HEK293 (cell line): ENCODE measurements around the gene TACC2.

Source experiments
- GLIS1 ChIP-seq: fragments of 450-650 bp; formaldehyde crosslinking; IDR thresholded peaks from 2 replicates; pipeline ENCODE4 v1.5.1; 2016; ENCODE audit warnings: missing biosample characterization, missing genetic modification characterization
- HOXC10 ChIP-seq: sonication (generic); formaldehyde crosslinking; IDR thresholded peaks from 2 replicates; pipeline ENCODE4 v1.8.1; 2023; ENCODE audit warnings: mild to moderate bottlenecking, missing genetic modification reagents
- KLF7 ChIP-seq: fragments of 450-650 bp; formaldehyde crosslinking; IDR thresholded peaks from 2 replicates; pipeline ENCODE4 v1.5.1; 2016; ENCODE audit warnings: missing biosample characterization, missing genetic modification characterization, borderline replicate concordance
- OSR2 ChIP-seq: fragments of 450-650 bp; formaldehyde crosslinking; IDR thresholded peaks from 2 replicates; pipeline ENCODE4 v1.5.1; 2016; ENCODE audit warnings: missing biosample characterization, missing genetic modification characterization
- OVOL3 ChIP-seq: fragments of 450-650 bp; formaldehyde crosslinking; IDR thresholded peaks from 2 replicates; pipeline ENCODE4 v1.5.1; 2016; ENCODE audit warnings: missing biosample characterization, missing genetic modification characterization
- PBX3 ChIP-seq: sonication (generic); formaldehyde crosslinking; IDR thresholded peaks from 2 replicates; pipeline ENCODE4 v1.8.1; 2022; ENCODE audit warnings: mild to moderate bottlenecking, moderate library complexity, missing genetic modification reagents
- SETDB1 ChIP-seq: IDR thresholded peaks from one replicate; pipeline ENCODE4 v1.6.1; 2017; ENCODE audit warnings: mild to moderate bottlenecking, low read length, moderate library complexity, mixed read lengths; ENCODE audit not compliant: insufficient read length
- TCF7L2 ChIP-seq: IDR thresholded peaks from 2 replicates; pipeline ENCODE4 v1.6.1; 2011; ENCODE audit warnings: low read depth, mild to moderate bottlenecking, inconsistent platforms, low read length, moderate library complexity, borderline replicate concordance
- TRIM28 ChIP-seq: IDR thresholded peaks from 2 replicates; pipeline ENCODE4 v1.6.1; 2011; ENCODE audit warnings: low read length, control low read depth, borderline replicate concordance
- ZBTB11 ChIP-seq: fragments of 450-650 bp; formaldehyde crosslinking; conservative IDR thresholded peaks from 2 replicates; pipeline ENCODE4 v1.5.1; 2016; ENCODE audit warnings: low read depth, missing biosample characterization, missing genetic modification characterization
- ZBTB44 ChIP-seq: fragments of 450-650 bp; IDR thresholded peaks from 2 replicates; pipeline ENCODE4 v1.5.1; 2018; ENCODE audit warnings: missing biosample characterization, mild to moderate bottlenecking, missing genetic modification characterization
- ZFP3 ChIP-seq: fragments of 450-650 bp; formaldehyde crosslinking; IDR thresholded peaks from 2 replicates; pipeline ENCODE4 v1.5.1; 2016; ENCODE audit warnings: low read depth, missing biosample characterization, missing genetic modification characterization
- ZFP37 ChIP-seq: fragments of 450-650 bp; formaldehyde crosslinking; IDR thresholded peaks from 2 replicates; pipeline ENCODE4 v1.5.1; 2016; ENCODE audit warnings: missing biosample characterization, missing genetic modification characterization
- ZFP41 ChIP-seq: fragments of 450-650 bp; formaldehyde crosslinking; IDR thresholded peaks from 2 replicates; pipeline ENCODE4 v1.5.1; 2016; ENCODE audit warnings: missing biosample characterization, missing genetic modification characterization, borderline replicate concordance
- ZIC2 ChIP-seq: fragments of 450-650 bp; formaldehyde crosslinking; IDR thresholded peaks from 2 replicates; pipeline ENCODE4 v1.5.1; 2016; ENCODE audit warnings: missing biosample characterization, missing genetic modification characterization
- ZNF133 ChIP-seq: fragments of 450-650 bp; formaldehyde crosslinking; IDR thresholded peaks from 2 replicates; pipeline ENCODE4 v1.5.1; 2016; ENCODE audit warnings: missing biosample characterization, missing genetic modification characterization
- ZNF146 ChIP-seq: fragments of 450-650 bp; formaldehyde crosslinking; IDR thresholded peaks from 2 replicates; pipeline ENCODE4 v1.5.1; 2016; ENCODE audit warnings: missing biosample characterization, missing genetic modification characterization
- ZNF24 ChIP-seq: fragments of 450-650 bp; formaldehyde crosslinking; IDR thresholded peaks from 2 replicates; pipeline ENCODE4 v1.5.1; 2016; ENCODE audit warnings: missing biosample characterization, missing genetic modification characterization
- ZNF248 ChIP-seq: fragments of 450-650 bp; formaldehyde crosslinking; IDR thresholded peaks from 2 replicates; pipeline ENCODE4 v1.5.1; 2017; ENCODE audit warnings: missing biosample characterization, missing genetic modification characterization
- ZNF324 ChIP-seq: fragments of 450-650 bp; formaldehyde crosslinking; IDR thresholded peaks from 2 replicates; pipeline ENCODE4 v1.5.1; 2016; ENCODE audit warnings: missing biosample characterization, missing genetic modification characterization
- ZNF37A ChIP-seq: fragments of 450-650 bp; IDR thresholded peaks from 2 replicates; pipeline ENCODE4 v1.5.1; 2018; ENCODE audit warnings: missing biosample characterization, missing genetic modification characterization
- ZNF394 ChIP-seq: fragments of 450-650 bp; formaldehyde crosslinking; IDR thresholded peaks from 2 replicates; pipeline ENCODE4 v1.5.1; 2016; ENCODE audit warnings: missing biosample characterization, missing genetic modification characterization, mild to moderate bottlenecking, moderate library complexity, borderline replicate concordance
- ZNF423 ChIP-seq: fragments of 450-650 bp; formaldehyde crosslinking; IDR thresholded peaks from 2 replicates; pipeline ENCODE4 v1.5.1; 2016; ENCODE audit warnings: missing biosample characterization, missing genetic modification characterization
- ZNF529 ChIP-seq: fragments of 450-650 bp; formaldehyde crosslinking; IDR thresholded peaks from 2 replicates; pipeline ENCODE4 v1.5.1; 2017; ENCODE audit warnings: missing genetic modification characterization, missing biosample characterization; ENCODE audit not compliant: insufficient replicate concordance
- ZNF544 ChIP-seq: fragments of 450-650 bp; formaldehyde crosslinking; IDR thresholded peaks from 2 replicates; pipeline ENCODE4 v1.5.0; 2017; ENCODE audit warnings: missing biosample characterization, missing genetic modification characterization
- ZNF548 ChIP-seq: fragments of 450-650 bp; formaldehyde crosslinking; IDR thresholded peaks from 2 replicates; pipeline ENCODE4 v1.5.1; 2016; ENCODE audit warnings: missing biosample characterization, missing genetic modification characterization
- ZNF549 ChIP-seq: fragments of 450-650 bp; IDR thresholded peaks from 2 replicates; pipeline ENCODE4 v1.5.1; 2018; ENCODE audit warnings: missing biosample characterization, missing genetic modification characterization, mild to moderate bottlenecking, inconsistent platforms, moderate library complexity
- ZNF571 ChIP-seq: fragments of 450-650 bp; formaldehyde crosslinking; IDR thresholded peaks from 2 replicates; pipeline ENCODE4 v1.5.0; 2017; ENCODE audit warnings: missing biosample characterization, missing genetic modification characterization
- ZNF580 ChIP-seq: fragments of 450-650 bp; formaldehyde crosslinking; IDR thresholded peaks from 2 replicates; pipeline ENCODE4 v1.5.1; 2016; ENCODE audit warnings: missing biosample characterization, missing genetic modification characterization
- ZNF585B ChIP-seq: fragments of 450-650 bp; formaldehyde crosslinking; IDR thresholded peaks from 2 replicates; pipeline ENCODE4 v1.5.1; 2016; ENCODE audit warnings: missing biosample characterization, missing genetic modification characterization
- ZNF626 ChIP-seq: fragments of 450-650 bp; sonication (Bioruptor Pico); formaldehyde crosslinking; IDR thresholded peaks from 2 replicates; pipeline ENCODE4 v1.5.1; 2018; ENCODE audit warnings: missing biosample characterization, missing genetic modification characterization, inconsistent platforms
- ZNF658 ChIP-seq: fragments of 450-650 bp; formaldehyde crosslinking; IDR thresholded peaks from 2 replicates; pipeline ENCODE4; 2016; ENCODE audit warnings: missing biosample characterization, missing genetic modification characterization
- ZNF660 ChIP-seq: fragments of 450-650 bp; IDR thresholded peaks from 2 replicates; pipeline ENCODE4 v1.5.1; 2018; ENCODE audit warnings: missing biosample characterization, mild to moderate bottlenecking, missing genetic modification characterization
- ZNF664 ChIP-seq: fragments of 450-650 bp; formaldehyde crosslinking; IDR thresholded peaks from 2 replicates; pipeline ENCODE4 v1.5.1; 2016; ENCODE audit warnings: missing biosample characterization, missing genetic modification characterization
- ZNF792 ChIP-seq: fragments of 450-650 bp; formaldehyde crosslinking; IDR thresholded peaks from 2 replicates; pipeline ENCODE4 v1.5.1; 2016; ENCODE audit warnings: missing biosample characterization, missing genetic modification characterization

The TACC2 gene

GRCh38 chr10:122019414-122019975 lies 30.5 kb downstream of the TACC2 start (continued):
- TF ChIP-seq ZBTB11 (tag by site-specific recombination) (no peak), ZNF324 (no peak), TRIM28 (no peak; the same call in 1 of the 2 replicates), ZNF585B (tag by site-specific recombination) (no peak), ZNF133 (tag by site-specific recombination) (no peak), ZNF248 (tag by site-specific recombination) (no peak), ZBTB44 (tag by site-specific recombination) (0 out of 2 replicates have a peak, but pooled peaks have one; percentile 42), SETDB1 (no peak), TCF7L2 (no peak), HOXC10 (no peak), ZIC2 (peak; percentile 84), ZNF658 (tag by site-specific recombination) (no peak), PBX3 (no peak), ZNF423 (tag by site-specific recombination) (no peak), ZNF146 (no peak), KLF7 (tag by site-specific recombination) (no peak), ZNF24 (tag by site-specific recombination) (peak; percentile 34; the same call in 1 of the 2 replicates), ZNF571 (tag by site-specific recombination) (no peak), ZNF580 (tag by site-specific recombination) (no peak), ZNF549 (no peak), ZFP37 (tag by site-specific recombination) (no peak), ZFP3 (tag by site-specific recombination) (no peak), ZNF660 (tag by site-specific recombination) (peak; percentile 40; the same call in 1 of the 2 replicates), GLIS1 (tag by site-specific recombination) (no peak; the same call in 1 of the 2 replicates), ZNF544 (tag by site-specific recombination) (no peak), ZNF626 (tag by site-specific recombination) (no peak), ZNF664 (tag by site-specific recombination) (no peak), OSR2 (tag by site-specific recombination) (no peak), OVOL3 (no peak), ZNF394 (no peak; the same call in 1 of the 2 replicates), ZNF37A (no peak), ZNF548 (tag by site-specific recombination) (no peak), ZNF792 (tag by site-specific recombination) (no peak), ZFP41 (tag by site-specific recombination) (no peak), ZNF529 (tag by site-specific recombination) (no peak)
